Activated CD8-positive, alpha-beta memory T cell treated with anti-CD3 and anti-CD28 coated beads for 1 hour (primary cell): ENCODE measurements around the gene RNU1-1.
"Not testable (repeated sequence)": the region's sequence is repeated elsewhere in the genome, so short reads cannot be mapped to it uniquely, and the experiment has no call there.

Experiments used
- DNase-seq, 2 donors: peaks; one replicate each; pipeline ENCODE4 v3.0.0-alpha.2; 2020; ENCODE audit warnings: low read depth in 1 of 2; ENCODE audit errors: extremely low read depth in 1 of 2

The RNU1-1 gene

GRCh38 chr1:16498047-16498446, 16.0 kb downstream of the RNU1-1 start:
- DNase-seq: not testable (repeated sequence)

GRCh38 chr1:16497474-16497904, 16.6 kb downstream of the RNU1-1 start:
- DNase-seq: not testable (repeated sequence)

GRCh38 chr1:16493731-16494130, 20.4 kb downstream of the RNU1-1 start:
- DNase-seq: not testable (repeated sequence)

GRCh38 chr1:16492937-16493336, 21.1 kb downstream of the RNU1-1 start:
- DNase-seq: not testable (repeated sequence)

- no peak for DNase-seq
Measured at GRCh38 chr1:16491056-16491675, 22.9 kb downstream of the RNU1-1 start.

- DNase-seq: not testable (repeated sequence)
Measured at GRCh38 chr1:16489195-16489880, 24.7 kb downstream of the RNU1-1 start.

- not testable (repeated sequence) for DNase-seq
Measured at GRCh38 chr1:16487011-16487410, 27.1 kb downstream of the RNU1-1 start.

GRCh38 chr1:16486316-16486715, 27.8 kb downstream of the RNU1-1 start:
- DNase-seq: not testable (repeated sequence)

GRCh38 chr1:16484931-16485330, 29.2 kb downstream of the RNU1-1 start:
- DNase-seq: no peak

GRCh38 chr1:16484501-16484835, 29.6 kb downstream of the RNU1-1 start:
- DNase-seq: no peak

GRCh38 chr1:16483639-16484500, 30.2 kb downstream of the RNU1-1 start:
- DNase-seq: not testable (repeated sequence)

- not testable (repeated sequence) for DNase-seq
Measured at GRCh38 chr1:16483146-16483545, 30.9 kb downstream of the RNU1-1 start.

GRCh38 chr1:16478091-16478490, 36.0 kb downstream of the RNU1-1 start:
- no peak for DNase-seq

- not testable (repeated sequence) for DNase-seq
Measured at GRCh38 chr1:16475771-16476770, 38.0 kb downstream of the RNU1-1 start.

GRCh38 chr1:16474891-16475290, 39.2 kb downstream of the RNU1-1 start:
- not testable (repeated sequence) for DNase-seq

- DNase-seq: no peak
Measured at GRCh38 chr1:16474166-16474800, 39.8 kb downstream of the RNU1-1 start.

GRCh38 chr1:16468558-16468957, 45.5 kb downstream of the RNU1-1 start:
- DNase-seq: no peak

GRCh38 chr1:16464917-16465625, 49.0 kb downstream of the RNU1-1 start:
- DNase-seq: no peak
